Thyroid gland (tissue), 4 donors: ENCODE results near the gene STK10. TPM values are rescaled to one million over a fixed set of nuclear protein-coding genes. Genes with fewer than 3 reads are reported as not detected.
A peak's percentile ranks its signal among the peaks of the same experiment; 100 is the strongest.

Experiments
- DNase-seq, 2 donors: peaks; one replicate each; pipeline ENCODE4 v3.0.0-alpha.2; 2019
- H3K27ac ChIP-seq, 3 donors: fragments of 200-600 bp; sonication (generic); 1 replicate in 2 of 3; 2 replicates in 1 of 3; pipeline ENCODE4 v1.5.1; 2016 to 2019; ENCODE audit warnings: mild to moderate bottlenecking in 1 of 3, moderate library complexity in 1 of 3
- H3K27me3 ChIP-seq: fragments of 200-600 bp; sonication (generic); one replicate; pipeline ENCODE4 v1.5.1; 2019
- H3K36me3 ChIP-seq, 2 donors: fragments of 200-600 bp; sonication (generic); one replicate each; pipeline ENCODE4 v1.5.1; 2016 to 2019
- H3K4me1 ChIP-seq, 2 donors: fragments of 200-600 bp; sonication (generic); one replicate each; pipeline ENCODE4 v1.5.1; 2017 to 2019
- H3K4me3 ChIP-seq, 3 donors: fragments of 200-600 bp; sonication (generic); replicated peaks in 1 of 3; 1 replicate in 2 of 3; 2 replicates in 1 of 3; pipeline ENCODE4 v1.5.1; 2016; ENCODE audit warnings: mild to moderate bottlenecking in 1 of 3
- H3K9me3 ChIP-seq: fragments of 200-600 bp; sonication (generic); one replicate; pipeline ENCODE4 v1.5.1; 2017
- POLR2A ChIP-seq, 2 donors: fragments of 450-650 bp; IDR thresholded peaks; one replicate each; pipeline ENCODE4 v1.6.1; 2017; ENCODE audit warnings: antibody characterized with exemption in 2 of 2, mild to moderate bottlenecking in 2 of 2, moderate library complexity in 1 of 2
- WGBS, 2 donors: methylation state at CpG; one replicate each; pipeline ENCODE4 v1.1.5; 2017; 5-methylcytosine and 5-hydroxymethylcytosine counted together
- intact Hi-C: fragments of 100-400 bp; cut with DNase I; formaldehyde crosslinking; loops from one replicate; pipeline ENCODE4 v1.15.1; 2023
- total RNA-seq, 4 donors: library from RNA; depleted of rRNA; stranded (reverse); fragments of >200 nt; gene quantifications; one replicate each; pipeline ENCODE4 v1.2.3, GENCODE V29; 2016
- TF ChIP-seq, protein P1 (sequence below), 6 experiments: fragments of 200-600 bp in 3 of 6; fragments of 450-650 bp in 3 of 6; sonication (generic) in 3 of 6; IDR thresholded peaks; one replicate each; pipeline ENCODE4 v1.5.1; 2016 to 2019; ENCODE audit warnings: antibody characterized with exemption in 6 of 6, mild to moderate bottlenecking in 2 of 6, inconsistent platforms in 1 of 6, moderate library complexity in 1 of 6

STK10 gene
- total RNA-seq, 4 donors from 2014 or later = 5.5 to 11.6 (median 8.6) TPM

- no peaks in the 10 kb centered on the region for H3K4me1 ChIP-seq
- H3K9me3 ChIP-seq = no peaks in the 10 kb centered on the region
- DNase-seq = no peak
- WGBS, 2 donors = 88 to 93% methylated on average over 7 to 10 of the region's 10 CpGs
- H3K4me3 ChIP-seq = no peak overlapping the region
- no peak for TF ChIP-seq POLR2A (IDR thresholded peaks at IDR 0.05)
- TF ChIP-seq, protein P1, sequence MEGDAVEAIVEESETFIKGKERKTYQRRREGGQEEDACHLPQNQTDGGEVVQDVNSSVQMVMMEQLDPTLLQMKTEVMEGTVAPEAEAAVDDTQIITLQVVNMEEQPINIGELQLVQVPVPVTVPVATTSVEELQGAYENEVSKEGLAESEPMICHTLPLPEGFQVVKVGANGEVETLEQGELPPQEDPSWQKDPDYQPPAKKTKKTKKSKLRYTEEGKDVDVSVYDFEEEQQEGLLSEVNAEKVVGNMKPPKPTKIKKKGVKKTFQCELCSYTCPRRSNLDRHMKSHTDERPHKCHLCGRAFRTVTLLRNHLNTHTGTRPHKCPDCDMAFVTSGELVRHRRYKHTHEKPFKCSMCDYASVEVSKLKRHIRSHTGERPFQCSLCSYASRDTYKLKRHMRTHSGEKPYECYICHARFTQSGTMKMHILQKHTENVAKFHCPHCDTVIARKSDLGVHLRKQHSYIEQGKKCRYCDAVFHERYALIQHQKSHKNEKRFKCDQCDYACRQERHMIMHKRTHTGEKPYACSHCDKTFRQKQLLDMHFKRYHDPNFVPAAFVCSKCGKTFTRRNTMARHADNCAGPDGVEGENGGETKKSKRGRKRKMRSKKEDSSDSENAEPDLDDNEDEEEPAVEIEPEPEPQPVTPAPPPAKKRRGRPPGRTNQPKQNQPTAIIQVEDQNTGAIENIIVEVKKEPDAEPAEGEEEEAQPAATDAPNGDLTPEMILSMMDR (IDR thresholded peaks at IDR 0.05) = no peak
- intact Hi-C loops = no loop called here
- H3K36me3 ChIP-seq = no peaks in the 10 kb centered on the region
- no peaks in the 10 kb centered on the region for H3K27me3 ChIP-seq
- H3K27ac ChIP-seq = no peak overlapping the region
These were observed 58.6 kb downstream of the STK10 start for GRCh38 chr5:172129256-172129910.

- Histone ChIP-seq H3K9me3 (no peaks in the 10 kb centered on the region), H3K27me3 (no peaks in the 10 kb centered on the region), H3K4me3 (no peak overlapping the region), H3K27ac (no peak overlapping the region), H3K4me1 (no peaks in the 10 kb centered on the region), H3K36me3 (no peaks in the 10 kb centered on the region)
- TF ChIP-seq POLR2A (IDR thresholded peaks at IDR 0.05) = no peak
- TF ChIP-seq, protein P1 (IDR thresholded peaks at IDR 0.05) = no peak
- 83 to 98% methylated on average over 5 of the region's 5 CpGs for WGBS, 2 donors
- intact Hi-C loops = no loop called here
- DNase-seq = no peak
These were observed 60.4 kb downstream of the STK10 start for GRCh38 chr5:172127581-172127980.

DNA sequence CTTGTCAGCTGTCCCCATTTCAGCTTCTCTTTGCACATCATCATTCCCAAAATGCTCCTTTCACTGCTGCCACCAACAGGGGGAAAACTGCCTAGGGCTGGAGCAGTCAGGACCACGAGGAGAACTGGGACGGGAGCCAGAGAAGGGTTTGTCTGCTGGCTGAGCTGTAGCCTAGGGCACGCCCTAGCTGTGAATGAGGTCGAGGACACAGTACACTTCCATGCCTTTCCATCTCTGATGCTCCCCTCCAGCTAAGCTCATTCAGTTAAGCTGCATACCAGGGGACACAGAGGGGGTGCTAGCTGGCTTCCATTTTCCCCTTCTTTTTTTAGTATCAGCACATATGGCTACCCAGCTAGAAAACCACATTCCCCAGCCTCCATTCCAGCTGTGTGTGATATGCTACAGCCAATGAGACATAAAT lies 64.7 kb downstream of the STK10 start:
- Histone ChIP-seq H3K9me3 (no peaks in the 10 kb centered on the region), H3K27me3 (no peaks in the 10 kb centered on the region), H3K4me1 (no peaks in the 10 kb centered on the region), H3K36me3 (no peaks in the 10 kb centered on the region), H3K27ac (no peak overlapping the region), H3K4me3 (no peak overlapping the region)
- intact Hi-C loops = no loop called here
- TF ChIP-seq, protein P1 (IDR thresholded peaks at IDR 0.05) = no peak
- no peak for TF ChIP-seq POLR2A (IDR thresholded peaks at IDR 0.05)
- 31 to 55% methylated on average over 4 of the region's 4 CpGs for WGBS, 2 donors
- peak; percentile 46 to 47 for DNase-seq

DNA sequence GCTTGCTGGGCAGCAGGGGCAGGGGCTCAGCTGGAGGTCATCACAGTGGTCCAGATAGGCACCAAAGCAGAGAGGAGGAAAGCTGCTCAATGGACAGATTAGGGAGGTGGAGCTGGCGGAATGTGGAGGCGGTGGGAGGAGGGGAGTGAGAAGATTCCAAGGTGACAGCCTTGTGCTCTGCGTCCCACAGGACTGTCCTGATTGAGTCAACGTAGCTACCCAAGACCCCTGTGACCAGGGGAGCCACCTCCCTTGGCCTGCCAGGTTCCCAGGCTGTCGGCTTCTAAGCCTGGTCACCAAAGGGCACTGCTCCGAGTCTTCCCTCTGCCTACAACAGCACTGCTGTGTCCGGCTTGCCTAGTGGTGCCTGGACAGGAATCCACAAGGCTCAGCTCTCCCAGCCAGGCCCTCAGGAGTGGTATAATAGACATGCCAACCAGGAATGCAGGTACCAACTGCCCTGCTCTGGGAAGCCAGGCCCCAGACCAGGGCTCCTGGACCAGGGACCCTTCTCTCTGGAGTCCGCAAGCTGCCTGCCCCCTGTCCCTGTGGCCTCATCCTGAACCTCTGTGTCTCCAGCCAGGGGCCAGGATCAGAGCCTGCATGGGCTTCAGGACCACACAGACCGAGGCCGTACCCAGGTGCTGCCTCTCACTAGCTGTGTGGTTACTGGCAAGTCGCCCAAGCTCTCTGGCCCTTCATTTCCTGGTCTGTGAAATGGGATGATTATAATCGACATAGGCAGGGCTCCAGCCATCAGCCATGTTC lies 67.9 kb downstream of the STK10 start:
- 87 to 96% methylated on average over 6 to 11 of the region's 12 CpGs for WGBS, 2 donors
- Histone ChIP-seq H3K4me3 (no peak overlapping the region), H3K27ac (no peak overlapping the region), H3K4me1 (no peaks in the 10 kb centered on the region), H3K36me3 (no peaks in the 10 kb centered on the region), H3K27me3 (no peaks in the 10 kb centered on the region), H3K9me3 (no peaks in the 10 kb centered on the region)
- TF ChIP-seq POLR2A (IDR thresholded peaks at IDR 0.05) = no peak
- TF ChIP-seq, protein P1 (IDR thresholded peaks at IDR 0.05) = no peak
- intact Hi-C loops = no loop called here
- DNase-seq = no peak

GRCh38 chr5:172118891-172119290 lies 69.1 kb downstream of the STK10 start:
- intact Hi-C loops = no loop called here
- Histone ChIP-seq H3K27ac (no peak overlapping the region), H3K4me3 (no peak overlapping the region), H3K9me3 (no peaks in the 10 kb centered on the region), H3K36me3 (no peaks in the 10 kb centered on the region), H3K4me1 (no peaks in the 10 kb centered on the region), H3K27me3 (no peaks in the 10 kb centered on the region)
- TF ChIP-seq POLR2A (IDR thresholded peaks at IDR 0.05) = no peak
- TF ChIP-seq, protein P1 (IDR thresholded peaks at IDR 0.05) = no peak
- WGBS, 2 donors = 84 to 86% methylated on average over 11 of the region's 11 CpGs
- DNase-seq = no peak
